ENCODE measurements around the gene BTBD9.

BTBD9 gene

GRCh38 chr6:38170666-38171355 is 468.9 kb downstream of the BTBD9 start:
- DNase-seq, result no peak

- peak; percentile 80 for DNase-seq
These were observed 469.7 kb downstream of the BTBD9 start for GRCh38 chr6:38169977-38170526.

- peak; percentile 80 for DNase-seq
These were observed 470.3 kb downstream of the BTBD9 start for GRCh38 chr6:38169221-38169976.

GRCh38 chr6:38168699-38169098 is 471.0 kb downstream of the BTBD9 start:
- no peak for DNase-seq

GRCh38 chr6:38168126-38168525 is 471.6 kb downstream of the BTBD9 start:
- no peak for DNase-seq

DNA sequence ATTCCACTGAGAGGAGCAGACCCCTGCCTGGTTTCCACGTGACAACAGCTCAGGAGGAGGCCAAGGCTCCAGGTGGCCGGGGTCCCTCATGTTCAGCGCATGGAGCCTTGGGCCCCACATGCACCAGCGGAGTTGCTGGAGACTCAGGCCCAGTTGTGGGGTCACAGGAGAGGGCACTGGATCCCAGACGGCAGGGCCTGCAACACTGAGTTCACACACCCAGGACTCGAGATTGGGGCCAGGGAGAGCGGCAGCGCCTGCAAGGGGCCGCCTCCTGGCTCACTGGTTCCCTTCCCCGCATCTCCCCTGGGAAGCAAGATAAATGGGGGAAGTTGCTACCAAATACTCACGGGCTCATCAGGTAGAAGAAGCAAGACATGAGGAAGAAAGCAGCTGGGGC is 472.1 kb downstream of the BTBD9 start:
- DNase-seq, result no peak

GRCh38 chr6:38166411-38167240 is 473.1 kb downstream of the BTBD9 start:
- DNase-seq, result no peak

- no peak for DNase-seq
These were observed 475.0 kb downstream of the BTBD9 start for GRCh38 chr6:38164671-38165108.

DNA sequence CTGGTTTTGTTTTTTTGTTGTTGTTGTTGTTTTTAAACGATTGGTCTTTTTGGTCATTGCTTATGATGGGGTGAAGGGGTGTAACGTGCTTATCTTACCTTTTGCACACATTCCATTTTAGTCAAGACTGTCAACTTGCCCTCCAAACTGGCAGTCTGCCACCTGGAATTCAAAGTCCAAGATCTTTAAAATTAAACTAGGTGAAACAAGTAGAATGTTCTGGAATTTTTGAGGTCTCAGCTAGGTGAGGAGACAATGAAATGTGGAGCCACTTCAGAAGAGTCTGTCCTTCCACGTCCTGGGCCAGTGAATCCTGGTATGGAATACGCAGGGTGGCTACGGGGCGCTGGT is 475.6 kb downstream of the BTBD9 start:
- no peak for DNase-seq

GRCh38 chr6:38163186-38164130 is 476.3 kb downstream of the BTBD9 start:
- DNase-seq, result no peak

DNA sequence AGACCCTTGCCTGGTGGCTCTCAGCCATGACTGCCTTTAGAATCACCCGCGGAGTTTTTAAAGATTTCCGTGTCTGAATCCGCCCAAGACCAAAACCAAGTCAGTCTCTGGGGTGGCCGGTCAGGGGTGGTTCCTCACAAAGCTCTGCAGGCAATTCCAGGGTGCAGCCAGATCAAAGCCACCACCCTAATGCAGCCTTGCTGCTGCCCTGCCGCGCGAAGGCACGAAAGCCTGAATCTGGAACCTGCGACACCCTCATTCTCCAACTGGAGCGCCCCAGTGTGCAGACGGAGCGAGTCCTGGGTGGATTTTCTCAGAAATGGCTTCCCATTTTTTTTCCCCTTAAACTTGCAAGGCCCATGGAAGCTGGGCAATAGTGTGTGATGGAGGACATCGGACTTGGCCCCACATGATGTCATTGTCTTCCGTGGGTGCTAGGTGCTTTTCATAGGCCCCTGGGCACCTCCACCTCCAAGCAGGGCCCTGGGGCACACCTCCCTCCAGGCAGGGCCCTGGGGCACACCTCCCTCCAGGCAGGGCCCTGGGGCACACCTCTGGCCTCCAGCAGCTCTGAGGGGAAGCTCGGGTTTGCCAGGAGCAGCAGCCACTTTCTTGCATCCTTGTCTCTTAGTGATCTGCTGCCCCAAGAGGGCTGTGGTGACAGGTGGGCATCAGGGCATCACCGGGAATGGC is 477.1 kb downstream of the BTBD9 start:
- DNase-seq, result no peak

DNA sequence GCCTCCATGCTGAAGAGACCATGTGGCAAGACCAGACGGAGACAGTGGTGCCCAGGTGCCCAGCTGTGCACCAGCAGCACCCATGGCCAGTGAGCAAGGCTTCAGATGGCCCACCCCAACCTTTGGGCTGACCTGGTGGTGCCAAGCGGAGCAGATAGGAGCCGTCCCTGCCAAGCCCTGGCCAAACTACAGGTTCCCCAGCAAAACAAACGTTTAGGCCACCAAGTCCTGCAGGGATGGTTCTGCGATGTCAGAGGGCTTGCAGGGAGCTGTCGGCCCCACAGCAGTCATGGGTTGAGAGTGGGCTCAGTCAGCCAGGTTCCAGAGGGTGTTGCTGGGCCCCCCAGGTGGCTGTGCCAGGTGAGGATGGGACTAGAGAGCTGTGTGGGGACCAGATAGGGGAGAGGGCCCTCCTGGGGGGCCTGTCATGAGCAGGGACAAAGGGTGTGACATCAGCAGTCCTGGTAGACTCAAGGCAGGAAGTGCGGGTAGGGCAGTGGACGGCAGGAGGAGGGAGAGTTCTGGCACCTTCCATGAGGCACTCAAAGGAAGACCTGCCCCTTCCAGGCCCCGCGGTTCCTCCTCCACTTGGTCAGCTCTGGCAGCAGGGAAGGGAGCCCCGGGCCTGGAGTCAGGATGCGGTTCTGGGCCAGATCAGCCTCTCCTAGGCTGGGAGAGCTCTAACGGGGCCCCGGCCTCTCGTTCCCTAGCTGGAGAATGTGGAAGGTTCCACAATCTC is 477.8 kb downstream of the BTBD9 start:
- DNase-seq, result no peak

DNA sequence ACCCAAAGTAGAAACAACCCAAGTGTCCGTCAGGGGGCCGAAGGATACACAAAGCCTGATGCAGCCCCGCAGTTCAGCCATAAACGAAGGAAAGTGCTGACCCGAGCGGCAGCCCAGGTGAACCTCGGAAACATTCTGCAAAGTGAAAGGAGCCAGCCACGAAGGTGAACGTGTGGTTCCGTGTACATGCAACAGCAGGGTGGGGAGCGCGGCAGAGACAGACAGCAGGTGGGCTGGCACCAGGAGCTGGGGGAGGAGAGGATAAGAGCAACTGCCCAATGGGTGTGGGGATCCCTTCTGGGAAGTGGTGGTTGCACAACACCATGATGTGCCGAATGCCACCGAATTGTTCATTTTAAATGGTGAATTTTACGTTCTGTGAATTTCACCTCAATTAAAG is 478.4 kb downstream of the BTBD9 start:
- no peak for DNase-seq

- no peak for DNase-seq
These were observed 478.9 kb downstream of the BTBD9 start for GRCh38 chr6:38160831-38161230.

GRCh38 chr6:38159596-38159995 is 480.1 kb downstream of the BTBD9 start:
- no peak for DNase-seq

DNA sequence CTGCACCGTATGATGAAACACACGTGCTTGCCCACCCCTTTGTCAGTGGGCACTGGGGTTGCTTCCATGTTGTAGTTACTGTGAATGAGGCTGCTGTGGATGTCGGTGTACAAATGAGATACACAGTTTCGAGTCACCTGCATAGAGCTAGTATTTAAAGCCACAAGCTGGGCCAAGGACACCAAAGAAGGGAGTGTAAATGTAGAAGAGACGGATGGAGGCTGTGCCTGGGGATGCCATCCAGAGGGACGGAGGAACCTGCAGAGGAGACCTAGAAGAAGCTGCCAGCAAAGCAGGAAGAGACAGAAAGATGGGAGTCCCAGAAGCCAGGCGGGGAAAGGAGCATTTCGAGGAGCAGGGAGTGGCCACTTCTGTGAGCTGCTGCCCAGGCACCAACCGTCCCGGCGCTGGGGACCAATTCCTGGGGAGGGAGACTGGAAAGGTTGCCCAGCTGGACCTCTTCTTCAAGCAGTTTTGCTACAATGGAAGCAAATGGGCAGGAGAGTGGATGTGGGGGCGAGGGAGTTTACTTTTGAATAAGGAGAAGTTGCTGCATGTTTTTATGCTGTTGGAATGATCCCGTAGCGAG is 480.9 kb downstream of the BTBD9 start:
- no peak for DNase-seq

GRCh38 chr6:38157905-38158304 is 481.8 kb downstream of the BTBD9 start:
- DNase-seq, result no peak

GRCh38 chr6:38156818-38157565 is 482.7 kb downstream of the BTBD9 start:
- DNase-seq, result no peak

- no peak for DNase-seq
These were observed 484.0 kb downstream of the BTBD9 start for GRCh38 chr6:38155621-38156204.
